Left lung (tissue), 10 donors: ENCODE measurements around the gene BBS9. TPM values are rescaled to one million over a fixed set of nuclear protein-coding genes. Genes with fewer than 3 reads are reported as not detected.

Source experiments
- ATAC-seq: fragments of 200-7000 bp; cut with Tn5 transposase; one replicate; pipeline ENCODE4 v1.9.1; 2020; ENCODE audit warnings: moderate library complexity
- DNase-seq, 4 donors: peaks; one replicate each; pipeline ENCODE4 v3.0.0-alpha.2; 2013 to 2020
- H3K27ac ChIP-seq, 2 donors: fragments of 200-600 bp; sonication (generic) in 1 of 2; one replicate each; pipeline versions ENCODE4 v1.5.0 to v1.8.0; 2020 to 2021
- H3K27me3 ChIP-seq, 2 donors: fragments of 200-600 bp; sonication (generic) in 1 of 2; one replicate each; pipeline versions ENCODE4 v1.5.0 to v1.8.0; 2020 to 2021
- H3K36me3 ChIP-seq, 2 donors: fragments of 200-600 bp; sonication (generic) in 1 of 2; one replicate each; pipeline versions ENCODE4 v1.5.0 to v1.8.0; 2020 to 2021
- H3K4me1 ChIP-seq, 2 donors: fragments of 200-600 bp; one replicate each; pipeline ENCODE4 v1.8.0; 2021
- H3K4me3 ChIP-seq, 2 donors: fragments of 200-600 bp; sonication (generic) in 1 of 2; one replicate each; pipeline versions ENCODE4 v1.5.0 to v1.8.0; 2020 to 2021; ENCODE audit warnings: mild to moderate bottlenecking in 1 of 2
- H3K9me3 ChIP-seq, 2 donors: fragments of 200-600 bp; sonication (generic) in 1 of 2; one replicate each; pipeline versions ENCODE4 v1.5.0 to v1.8.0; 2020 to 2021
- CTCF ChIP-seq, 2 donors: fragments of 200-600 bp; sonication (generic) in 1 of 2; IDR thresholded peaks; one replicate each; pipeline versions ENCODE4 v1.5.0 to v1.8.0; 2021; ENCODE audit warnings: antibody characterized with exemption in 2 of 2
- intact Hi-C, 2 donors: fragments of 100-400 bp; cut with DNase I; formaldehyde crosslinking; loops; one replicate each; pipeline versions ENCODE4 v1.11.2 to v1.14.2; 2022
- polyA plus RNA-seq, 6 donors: library from polyadenylated mRNA; unstranded; fragments of 120-200 nt; gene quantifications; one replicate each; pipeline ENCODE4 v1.2.1, GENCODE V29; 2013; ENCODE audit not compliant: insufficient read length in 6 of 6
- total RNA-seq, 2 donors: library from RNA; stranded (reverse); fragmentation: NEBNext Ultra II Directional; extraction: Animal tissue kit (Norgen Biotek cat#: 25700); gene quantifications; one replicate each; pipeline ENCODE4 v1.2.1, GENCODE V29; 2021
- donor health status: DM: no; HTN: yes; CAD: no.
- donor health status: DM: no; HTN: no; CAD: no.

The BBS9 gene
- total and polyA plus RNA-seq, 8 donors, result 14.5 to 25.1 (median 19.1) TPM

GRCh38 chr7:33179519-33179918 lies 50.2 kb downstream of the BBS9 start:
- intact Hi-C loops, result no loop called here
- no peak for DNase-seq
- no peak for ATAC-seq
- Histone ChIP-seq H3K4me3 (no peak overlapping the region), H3K27ac (no peak overlapping the region), H3K36me3 (peaks cover 0 to 8% of the 10 kb centered on the region in 2 donors), H3K9me3 (peaks cover 0 to 3% of the 10 kb centered on the region in 2 donors), H3K4me1 (no peaks in the 10 kb centered on the region), H3K27me3 (no peaks in the 10 kb centered on the region)
- no peak for TF ChIP-seq CTCF (IDR thresholded peaks at IDR 0.05)

DNA sequence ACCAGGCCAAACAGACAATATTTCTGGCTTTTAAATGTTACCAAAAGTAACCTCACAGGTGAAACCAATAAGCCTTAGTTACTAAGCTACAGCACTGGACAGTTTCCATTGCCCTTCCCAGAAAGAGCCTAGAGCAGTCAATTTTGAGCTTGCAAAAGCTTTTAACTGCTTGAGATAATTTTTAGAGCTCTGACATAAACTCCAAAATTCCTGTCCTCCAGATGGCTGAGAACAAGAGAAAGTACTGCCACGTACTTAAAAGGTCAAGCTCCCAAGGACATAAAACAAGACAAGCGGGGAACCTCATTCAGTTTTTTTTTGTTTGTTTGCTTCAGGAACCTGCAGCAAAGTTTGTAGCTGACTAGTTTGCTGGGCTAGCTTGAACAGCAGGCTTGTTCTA lies 54.1 kb downstream of the BBS9 start:
- ATAC-seq (no peak), DNase-seq (no peak)
- Histone ChIP-seq H3K36me3 (peaks cover 0 to 8% of the 10 kb centered on the region in 2 donors), H3K4me3 (no peak overlapping the region), H3K27me3 (no peaks in the 10 kb centered on the region), H3K9me3 (peaks cover 0 to 3% of the 10 kb centered on the region in 2 donors), H3K27ac (no peak overlapping the region), H3K4me1 (no peaks in the 10 kb centered on the region)
- TF ChIP-seq CTCF (IDR thresholded peaks at IDR 0.05), result no peak
- intact Hi-C loops, result no loop called here

- TF ChIP-seq CTCF (IDR thresholded peaks at IDR 0.05), result no peak
- Histone ChIP-seq H3K27ac (no peak overlapping the region), H3K4me1 (no peaks in the 10 kb centered on the region), H3K27me3 (no peaks in the 10 kb centered on the region), H3K9me3 (no peaks in the 10 kb centered on the region), H3K4me3 (no peak overlapping the region), H3K36me3 (peaks cover 0 to 8% of the 10 kb centered on the region in 2 donors)
- DNase-seq, result no peak
- no peak for ATAC-seq
- intact Hi-C loops, result no loop called here
Observed at GRCh38 chr7:33184828-33185227, 55.5 kb downstream of the BBS9 start.

DNA sequence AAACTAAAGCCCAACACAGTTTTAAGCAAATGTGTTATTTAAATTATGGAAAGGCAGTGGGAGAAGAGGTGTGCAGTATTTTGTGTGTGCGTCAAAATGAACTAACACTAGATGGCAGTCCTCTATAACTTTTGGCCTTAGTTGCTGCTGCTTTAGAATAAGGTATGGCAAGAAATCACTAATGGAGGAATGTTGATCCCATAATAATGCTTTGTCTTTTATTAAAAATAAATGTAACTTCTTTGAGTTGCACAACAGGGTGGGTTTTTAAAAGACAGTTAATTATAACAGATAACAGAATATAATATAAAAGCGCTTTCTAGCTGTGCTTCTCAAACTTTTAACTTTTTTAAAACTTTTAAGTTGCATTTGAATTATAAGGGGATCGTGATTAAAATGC lies 56.4 kb downstream of the BBS9 start:
- intact Hi-C loops, result no loop called here
- peaks cover 0 to 5% of the 10 kb centered on the region in 2 donors for H3K36me3 ChIP-seq
- no peak overlapping the region for H3K4me3 ChIP-seq
- no peaks in the 10 kb centered on the region for H3K4me1 ChIP-seq
- ATAC-seq (peak; percentile 86), DNase-seq (peak in 2 of 4 donors; percentile 45 to 68)
- H3K9me3 ChIP-seq, result no peaks in the 10 kb centered on the region
- no peaks in the 10 kb centered on the region for H3K27me3 ChIP-seq
- H3K27ac ChIP-seq, result no peak overlapping the region
- peak; percentile 28 to 64 for TF ChIP-seq CTCF (IDR thresholded peaks at IDR 0.05)

DNA sequence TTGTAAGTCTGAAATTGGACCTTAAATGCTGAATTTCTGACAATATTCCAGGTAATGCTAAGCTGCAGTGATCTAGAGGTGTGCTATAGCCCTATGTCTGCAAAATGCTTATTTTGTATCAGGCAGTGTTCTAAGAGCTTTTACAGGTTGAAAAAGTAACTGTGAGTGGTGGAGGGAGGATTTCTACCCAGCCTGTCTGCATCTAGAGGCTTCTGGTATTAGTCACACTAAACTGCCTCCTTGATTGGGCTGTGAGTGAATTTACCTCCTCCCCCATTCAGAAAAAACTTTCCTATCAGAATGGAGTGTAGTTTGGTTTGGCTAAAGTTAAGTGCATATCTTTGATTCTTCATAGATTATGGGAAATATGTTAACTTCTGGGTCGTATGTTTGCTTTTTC lies 56.8 kb downstream of the BBS9 start:
- Histone ChIP-seq H3K27ac (no peak overlapping the region), H3K36me3 (peaks cover 0 to under 1% of the 10 kb centered on the region in 2 donors), H3K4me3 (no peak overlapping the region), H3K9me3 (no peaks in the 10 kb centered on the region), H3K27me3 (no peaks in the 10 kb centered on the region), H3K4me1 (no peaks in the 10 kb centered on the region)
- ATAC-seq (peak; percentile 50), DNase-seq (no peak)
- intact Hi-C loops, result no loop called here
- no peak for TF ChIP-seq CTCF (IDR thresholded peaks at IDR 0.05)
